ENCODE measurements around the gene RAP2A. TPM values are rescaled to one million over a fixed set of nuclear protein-coding genes. Genes with fewer than 3 reads are reported as not detected.

Gene RAP2A
- total and polyA plus RNA-seq, 4 donors = 7.5 to 46.0 (median 23.7) TPM

GRCh38 chr13:97438856-97439595, 5.1 kb downstream of the RAP2A start:
- Histone ChIP-seq H3K9me3 (ENCODE audit: control insufficient read depth in 4 of 4, insufficient read depth in 3 of 4, low read length in 3 of 4) (no peaks in the 10 kb centered on the region), H3K36me3 (ENCODE audit: control insufficient read depth in 4 of 4, insufficient read depth in 4 of 4, low read length in 4 of 4) (peaks cover 0 to 11% (median 4%) of the 10 kb centered on the region in 4 donors), H3K27ac (ENCODE audit: low read depth in 1 of 2, low read length in 1 of 2) (no peak overlapping the region), H3K4me3 (no peak overlapping the region), H3K9ac (ENCODE audit: insufficient read depth in 1 of 2, low read length in 2 of 2) (no peak overlapping the region), H3K4me1 (ENCODE audit: control insufficient read depth in 5 of 5, insufficient read depth in 5 of 5, low read length in 5 of 5) (peaks cover 0 to 33% (median 12%) of the 10 kb centered on the region in 5 donors), H3K27me3 (ENCODE audit: control insufficient read depth in 3 of 3, insufficient read depth in 3 of 3, low read length in 2 of 3) (no peaks in the 10 kb centered on the region)
- no peak for ATAC-seq (ENCODE audit: insufficient read depth, low FRiP score)
- 68 to 74% methylated on average over 3 of the region's 3 CpGs for WGBS, 2 donors
- DNase-seq = peak in 2 of 3 donors; percentile 76 to 81
- TF ChIP-seq CTCF (IDR thresholded peaks at IDR 0.05; ENCODE audit: control extremely low read depth, extremely low read depth) = no peak

- WGBS, 2 donors = 74 to 77% methylated on average over 2 of the region's 2 CpGs
- no peak for TF ChIP-seq CTCF (IDR thresholded peaks at IDR 0.05; ENCODE audit: control extremely low read depth, extremely low read depth)
- Histone ChIP-seq H3K9me3 (ENCODE audit: control insufficient read depth in 4 of 4, insufficient read depth in 3 of 4, low read length in 3 of 4) (no peaks in the 10 kb centered on the region), H3K36me3 (ENCODE audit: control insufficient read depth in 4 of 4, insufficient read depth in 4 of 4, low read length in 4 of 4) (peaks cover 0 to 11% (median 4%) of the 10 kb centered on the region in 4 donors), H3K27ac (ENCODE audit: low read depth in 1 of 2, low read length in 1 of 2) (no peak overlapping the region), H3K4me3 (no peak overlapping the region), H3K4me1 (ENCODE audit: control insufficient read depth in 5 of 5, insufficient read depth in 5 of 5, low read length in 5 of 5) (peaks cover 0 to 33% (median 12%) of the 10 kb centered on the region in 5 donors), H3K27me3 (ENCODE audit: control insufficient read depth in 3 of 3, insufficient read depth in 3 of 3, low read length in 2 of 3) (no peaks in the 10 kb centered on the region), H3K9ac (ENCODE audit: insufficient read depth in 1 of 2, low read length in 2 of 2) (no peak overlapping the region)
- ATAC-seq (ENCODE audit: insufficient read depth, low FRiP score) (no peak), DNase-seq (no peak)
Measured at GRCh38 chr13:97440598-97441170, 6.7 kb downstream of the RAP2A start.

- Histone ChIP-seq H3K4me1 (ENCODE audit: control insufficient read depth in 5 of 5, insufficient read depth in 5 of 5, low read length in 5 of 5) (peaks cover 0 to 29% (median 12%) of the 10 kb centered on the region in 5 donors), H3K9me3 (ENCODE audit: control insufficient read depth in 4 of 4, insufficient read depth in 3 of 4, low read length in 3 of 4) (no peaks in the 10 kb centered on the region), H3K36me3 (ENCODE audit: control insufficient read depth in 4 of 4, insufficient read depth in 4 of 4, low read length in 4 of 4) (peaks cover 0 to 11% (median 4%) of the 10 kb centered on the region in 4 donors), H3K27me3 (ENCODE audit: control insufficient read depth in 3 of 3, insufficient read depth in 3 of 3, low read length in 2 of 3) (no peaks in the 10 kb centered on the region), H3K9ac (ENCODE audit: insufficient read depth in 1 of 2, low read length in 2 of 2) (no peak overlapping the region), H3K27ac (ENCODE audit: low read depth in 1 of 2, low read length in 1 of 2) (no peak overlapping the region), H3K4me3 (no peak overlapping the region)
- TF ChIP-seq CTCF (IDR thresholded peaks at IDR 0.05; ENCODE audit: control extremely low read depth, extremely low read depth) = no peak
- DNase-seq (no peak), ATAC-seq (ENCODE audit: insufficient read depth, low FRiP score) (no peak)
Measured at GRCh38 chr13:97441368-97441767, 7.4 kb downstream of the RAP2A start.
